GM18861 (cell line): ENCODE results near the gene RSRP1.

Experiments used
- ATAC-seq: cut with Tn5 transposase; IDR thresholded peaks from one replicate; pipeline ENCODE4 v1.9.1; 2021; ENCODE audit not compliant: unreplicated experiment

The RSRP1 gene

DNA sequence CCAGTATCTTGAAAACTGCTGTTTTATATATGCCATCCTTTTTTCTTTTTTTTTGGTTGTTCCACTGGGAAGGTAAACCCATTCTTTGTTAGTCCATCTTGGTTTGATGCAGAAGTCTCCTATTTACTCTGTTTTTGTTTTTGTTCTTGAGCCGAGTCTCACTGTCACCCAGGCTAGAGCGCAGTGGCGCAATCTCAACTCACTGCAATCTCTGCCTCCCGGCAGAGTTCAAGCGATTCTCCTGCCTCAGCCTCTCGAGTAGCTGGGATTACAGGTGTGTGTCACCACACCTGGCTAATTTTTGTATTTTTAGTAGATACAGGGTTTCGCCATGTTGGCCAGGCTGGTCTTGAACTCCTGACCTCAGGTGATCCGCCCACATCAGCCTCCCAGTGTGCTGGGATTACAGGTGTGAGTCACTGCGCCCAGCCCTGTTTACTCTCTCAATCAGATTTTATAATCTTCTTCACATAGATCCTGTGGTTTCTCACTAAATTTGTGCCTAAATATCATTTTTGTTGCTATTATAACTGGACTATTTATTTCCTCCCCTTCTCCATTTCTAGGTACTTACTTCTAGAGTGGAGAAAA is 27.5 kb downstream of the RSRP1 start:
- ATAC-seq = no peak

DNA sequence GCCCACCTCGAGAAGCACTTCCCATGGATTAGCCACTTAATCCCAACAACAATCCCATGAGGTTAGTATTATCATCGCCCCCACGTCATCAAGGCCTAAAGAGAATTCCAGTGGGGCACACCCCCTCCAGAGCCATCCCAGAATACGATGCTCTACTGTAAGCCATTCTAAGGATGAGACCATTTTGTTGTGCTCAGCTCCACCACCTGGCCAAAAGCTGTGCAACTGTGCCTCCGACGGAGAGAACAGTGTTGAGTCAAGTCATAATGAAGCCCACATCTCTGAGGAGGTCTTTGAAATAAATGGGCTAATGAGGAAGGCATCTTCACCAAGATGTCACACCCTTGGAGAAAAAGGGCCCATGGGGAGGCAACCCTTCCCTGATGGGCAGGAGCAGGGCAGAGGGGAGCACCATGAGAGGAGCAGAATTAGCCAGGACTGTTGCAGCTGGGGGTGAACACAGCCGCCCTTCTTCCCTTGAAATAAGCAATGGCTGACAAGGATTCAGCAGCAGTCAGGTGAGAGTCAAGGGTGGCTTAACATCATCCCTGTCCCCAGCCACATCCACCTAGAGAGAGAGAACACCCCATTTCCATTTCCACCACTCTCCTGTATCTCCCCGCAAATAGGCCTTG is 29.5 kb downstream of the RSRP1 start:
- ATAC-seq = no peak

DNA sequence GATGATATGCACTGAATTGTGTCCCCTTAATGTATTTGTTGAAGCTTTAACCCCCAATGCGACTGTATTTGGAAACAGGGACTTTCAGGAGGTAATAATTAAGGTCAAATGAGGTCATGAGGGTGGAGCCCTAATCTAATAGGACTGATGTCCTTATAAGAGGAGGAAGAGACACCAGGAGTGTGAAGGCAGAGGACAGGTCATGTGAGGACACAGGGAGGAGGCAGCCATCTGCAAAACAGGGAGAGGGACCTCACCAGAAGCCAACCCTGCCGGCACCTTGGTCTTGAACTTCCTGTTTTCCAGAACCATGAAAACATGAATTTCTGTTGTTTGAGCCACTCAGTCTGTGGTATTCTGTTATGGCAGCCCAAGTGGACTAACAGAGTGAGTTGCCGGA is 30.2 kb downstream of the RSRP1 start:
- ATAC-seq = no peak

DNA sequence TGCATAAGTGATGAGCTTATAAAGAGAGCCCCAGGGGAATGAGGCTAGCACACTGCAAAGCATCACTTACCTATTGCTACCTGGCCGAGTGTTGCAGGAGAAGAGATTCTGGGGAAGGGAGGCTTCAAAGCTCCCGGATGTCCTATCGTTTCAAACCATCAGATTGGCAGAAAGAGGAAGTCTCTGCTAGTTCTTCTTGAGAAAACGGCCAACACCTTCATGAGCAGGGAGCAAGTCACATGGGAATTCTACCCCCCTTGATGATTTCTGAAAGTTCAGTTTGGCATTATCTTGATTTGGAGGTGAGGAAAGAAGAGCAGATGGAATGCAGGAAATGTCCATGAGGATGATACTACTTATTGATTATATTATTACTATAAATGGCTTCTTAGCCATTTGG is 31.1 kb downstream of the RSRP1 start:
- ATAC-seq = no peak

DNA sequence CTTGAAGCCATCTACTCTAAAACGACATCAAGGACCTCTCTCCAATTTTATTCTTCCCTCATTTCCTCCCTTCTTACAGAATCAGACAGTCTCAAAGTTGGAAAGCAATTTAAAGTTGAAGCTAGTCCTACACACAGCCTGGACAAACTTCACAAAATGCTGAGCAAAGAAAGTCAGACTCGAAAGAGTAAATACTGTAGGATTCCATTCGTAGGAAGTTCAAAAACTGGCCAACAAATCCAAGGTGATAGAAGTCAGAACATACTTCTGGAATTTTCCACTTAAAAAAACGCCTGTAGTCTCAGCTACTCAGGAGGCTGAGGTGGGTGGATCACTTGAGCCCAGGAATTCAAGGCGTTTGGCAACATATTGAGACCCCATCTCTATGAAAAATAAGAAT is 34.5 kb downstream of the RSRP1 start:
- ATAC-seq = no peak

DNA sequence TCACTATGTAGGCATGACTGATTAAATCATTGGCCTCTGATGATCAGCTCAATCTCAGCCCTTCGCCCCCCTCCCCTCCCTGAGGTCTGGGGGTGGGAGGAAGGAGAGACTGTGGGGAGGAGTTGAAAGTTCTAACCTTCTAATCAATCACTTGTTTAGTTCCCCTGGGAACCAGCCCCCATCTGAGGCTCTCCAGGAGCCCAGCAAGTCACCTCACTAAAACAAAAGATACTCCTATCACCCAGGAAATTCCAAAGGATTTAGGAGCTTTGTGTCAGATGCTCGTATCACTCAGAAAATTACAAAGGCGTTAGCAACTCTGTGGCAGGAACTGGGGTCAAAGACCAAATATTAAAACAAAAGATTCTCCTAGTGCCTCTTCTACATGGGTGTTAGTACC is 36.5 kb downstream of the RSRP1 start:
- ATAC-seq = no peak

DNA sequence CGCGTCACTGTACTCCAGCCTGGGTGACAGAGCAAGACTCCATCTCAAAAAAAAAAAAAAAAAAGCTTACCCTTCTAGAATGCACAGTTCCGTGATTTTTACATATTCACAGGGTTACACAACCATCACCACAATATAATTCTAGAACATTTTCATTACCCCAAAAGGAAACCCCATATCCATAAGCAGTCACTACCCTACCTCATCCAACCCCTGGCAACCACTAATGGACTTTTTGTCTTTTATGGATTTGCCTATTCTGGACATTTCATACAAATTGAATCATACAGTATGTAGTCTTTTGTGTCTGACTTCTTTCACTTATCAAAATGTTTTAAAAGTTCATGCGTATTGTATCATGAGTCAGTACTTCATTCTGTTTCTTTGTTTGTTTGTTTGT is 37.7 kb downstream of the RSRP1 start:
- no peak for ATAC-seq

DNA sequence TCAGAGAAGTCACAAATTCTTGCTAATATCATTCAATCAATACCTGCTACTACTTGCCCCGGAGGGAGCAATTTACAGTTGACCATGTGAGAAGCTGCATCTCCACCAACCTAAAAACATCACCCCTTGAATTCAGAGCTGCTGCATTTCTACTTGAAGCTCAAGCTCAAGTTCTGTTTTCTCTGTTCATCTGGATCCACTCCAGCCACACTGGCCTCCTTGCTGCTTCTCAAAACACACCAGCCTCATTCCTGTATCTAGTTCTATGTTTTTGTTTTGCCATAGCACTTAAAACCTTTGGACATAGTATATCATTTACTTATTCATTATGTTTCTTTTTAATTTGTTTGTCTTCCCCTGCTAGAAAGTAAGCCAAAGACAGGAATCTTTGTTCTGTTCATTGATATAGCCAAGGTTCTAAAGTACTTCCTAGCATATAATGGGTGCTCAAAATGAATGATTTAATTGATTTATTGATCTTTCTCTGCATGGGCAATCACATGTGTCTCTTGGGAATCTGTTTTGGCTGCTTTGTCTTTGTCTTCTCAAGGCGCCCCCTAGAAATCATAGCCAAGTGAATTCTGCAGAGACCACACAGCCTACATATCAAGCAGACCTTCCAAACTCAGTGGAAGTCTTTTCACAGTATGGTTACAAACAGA is 38.6 kb downstream of the RSRP1 start:
- ATAC-seq = no peak

DNA sequence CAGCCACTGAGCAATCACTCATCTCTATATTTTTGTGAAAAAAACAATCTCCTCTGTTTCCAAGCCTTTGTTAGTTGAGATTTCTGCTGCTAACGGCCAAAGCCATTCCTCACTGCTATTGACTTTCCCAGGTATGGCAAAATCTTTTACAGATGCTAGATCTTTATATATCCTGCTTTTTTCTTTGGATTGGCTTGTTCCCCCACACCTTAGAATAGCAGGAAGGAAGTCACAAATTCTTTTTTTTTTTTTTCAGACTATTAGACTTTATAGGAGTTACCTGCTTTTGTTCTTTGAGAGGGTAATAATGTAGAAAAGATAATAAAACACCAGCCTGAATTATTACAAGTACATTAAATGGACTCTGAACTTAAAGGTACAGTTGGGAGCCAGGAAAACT is 39.2 kb downstream of the RSRP1 start:
- ATAC-seq = no peak

DNA sequence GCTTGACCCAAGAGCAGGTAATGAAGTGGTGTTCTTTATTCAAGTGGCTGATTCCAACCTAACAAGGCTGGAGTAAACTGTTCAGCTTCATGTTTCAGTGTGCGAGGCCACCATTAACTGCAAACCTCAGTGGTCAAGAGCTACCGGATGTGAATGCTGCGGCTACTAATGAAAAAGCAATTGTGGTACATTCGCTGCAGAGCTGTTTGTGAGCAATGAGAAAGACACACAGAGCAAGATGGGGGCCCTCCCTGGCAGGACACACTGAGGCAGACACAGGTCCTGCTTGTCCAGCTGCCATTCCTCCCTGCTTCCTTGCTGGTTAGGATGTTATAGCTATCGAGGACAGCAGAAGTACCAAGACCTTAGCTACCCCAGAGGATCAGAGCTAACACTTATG is 41.1 kb downstream of the RSRP1 start:
- no peak for ATAC-seq

DNA sequence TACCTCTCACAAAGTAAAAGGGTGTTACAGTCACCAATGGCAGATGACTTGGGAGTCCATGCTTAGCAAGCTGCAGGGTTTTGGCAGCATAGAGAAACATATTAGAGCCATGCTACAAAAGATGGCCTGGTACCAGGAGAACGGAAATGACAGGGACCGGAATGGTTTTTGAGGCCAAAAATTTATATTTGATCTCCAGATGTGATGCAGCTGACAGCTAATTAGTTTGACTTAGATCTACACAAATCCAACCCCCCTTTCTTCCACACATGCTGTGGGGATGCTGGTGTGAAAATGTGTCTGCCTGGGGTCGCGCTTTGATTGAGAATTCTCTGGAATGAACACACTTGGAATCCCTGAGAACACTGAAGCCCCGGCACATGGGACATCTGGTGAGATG is 41.5 kb downstream of the RSRP1 start:
- ATAC-seq = no peak

DNA sequence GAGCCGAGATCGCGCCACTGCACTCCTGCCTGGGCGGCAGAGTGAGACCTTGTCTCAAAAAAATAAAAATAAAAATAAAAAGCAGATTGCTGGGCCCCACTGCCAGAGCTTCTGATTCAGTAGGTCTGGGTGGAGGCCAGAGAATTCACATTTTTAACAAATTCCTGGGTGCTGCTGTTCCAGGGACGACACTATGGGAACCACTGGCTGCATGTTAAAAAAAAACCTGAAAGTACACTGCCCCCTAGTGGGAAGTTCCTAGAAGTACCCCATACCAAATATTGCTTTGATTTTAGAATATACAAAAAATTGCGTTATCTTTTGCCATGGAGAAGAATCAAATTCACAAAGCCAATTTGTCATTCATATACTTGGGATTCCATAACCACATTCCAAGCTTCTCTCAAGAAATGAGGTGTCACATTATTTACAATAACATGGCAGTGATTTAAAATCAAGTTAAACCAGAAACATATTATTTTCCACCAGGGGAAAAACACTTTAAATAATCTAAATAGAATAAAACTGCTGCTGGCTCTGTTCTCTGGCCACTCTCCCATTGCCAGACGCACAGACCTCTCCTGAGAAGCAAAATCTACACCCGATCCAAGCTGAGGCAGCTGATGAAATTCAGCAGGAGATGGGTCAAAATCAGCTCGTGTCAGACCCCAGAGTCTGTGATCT is 42.3 kb downstream of the RSRP1 start:
- no peak for ATAC-seq

DNA sequence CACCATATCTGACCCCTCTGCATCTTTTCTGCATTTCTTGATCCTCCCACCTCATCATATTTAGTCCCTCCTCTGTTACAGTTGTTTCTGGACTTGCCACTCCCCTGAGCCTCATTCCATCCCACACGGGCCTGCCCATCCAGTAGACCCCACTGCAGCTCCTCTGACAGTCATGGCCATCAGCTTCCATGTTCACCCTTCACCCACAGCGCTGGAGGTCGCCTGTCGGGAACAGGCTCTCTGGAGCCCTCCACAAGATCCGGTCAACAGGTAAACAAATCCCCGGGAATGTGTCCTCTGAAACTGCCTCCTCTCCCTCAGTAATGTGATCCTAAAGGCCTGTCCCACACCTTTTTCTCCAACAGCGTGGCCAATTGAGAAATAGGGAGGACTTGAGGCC is 46.2 kb downstream of the RSRP1 start:
- ATAC-seq = no peak

DNA sequence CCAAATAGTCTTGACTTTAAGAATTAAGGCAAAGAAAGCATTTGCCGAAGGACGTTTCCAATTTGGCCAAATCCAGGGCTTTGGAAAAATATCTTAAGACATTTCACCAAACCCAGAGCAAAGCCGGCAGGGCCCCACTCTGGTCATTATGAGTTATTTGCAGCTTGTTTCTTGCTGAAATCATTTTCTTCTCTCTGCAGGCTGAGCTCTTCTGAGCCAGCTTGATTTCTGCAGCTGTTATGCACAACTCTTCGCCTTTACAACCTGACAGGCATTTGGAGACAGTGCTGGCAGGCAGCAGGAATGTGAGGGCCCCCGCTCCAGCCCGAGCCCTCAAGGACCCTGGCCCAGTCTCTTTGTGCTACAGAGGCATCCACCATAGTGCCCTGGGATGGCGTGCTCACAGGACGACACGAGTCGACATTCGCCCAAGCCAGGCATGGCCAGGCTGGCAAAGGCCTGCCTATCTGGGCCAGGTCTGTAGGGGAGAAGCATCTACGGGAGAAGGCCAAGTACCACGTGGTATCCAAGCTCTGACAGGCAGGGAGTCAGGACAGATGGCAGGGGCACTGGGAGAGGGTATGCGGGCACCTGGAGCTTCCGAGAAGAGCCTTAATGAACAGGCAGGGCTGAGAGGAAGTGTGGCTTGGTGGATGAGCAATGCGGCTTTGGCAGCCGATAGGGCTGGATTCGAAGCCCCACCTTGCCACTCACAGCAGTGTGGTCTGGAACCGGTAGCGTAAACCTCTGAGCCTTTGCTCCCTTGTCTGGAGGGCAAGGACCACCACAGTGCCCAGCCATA is 47.2 kb downstream of the RSRP1 start:
- ATAC-seq = no peak

DNA sequence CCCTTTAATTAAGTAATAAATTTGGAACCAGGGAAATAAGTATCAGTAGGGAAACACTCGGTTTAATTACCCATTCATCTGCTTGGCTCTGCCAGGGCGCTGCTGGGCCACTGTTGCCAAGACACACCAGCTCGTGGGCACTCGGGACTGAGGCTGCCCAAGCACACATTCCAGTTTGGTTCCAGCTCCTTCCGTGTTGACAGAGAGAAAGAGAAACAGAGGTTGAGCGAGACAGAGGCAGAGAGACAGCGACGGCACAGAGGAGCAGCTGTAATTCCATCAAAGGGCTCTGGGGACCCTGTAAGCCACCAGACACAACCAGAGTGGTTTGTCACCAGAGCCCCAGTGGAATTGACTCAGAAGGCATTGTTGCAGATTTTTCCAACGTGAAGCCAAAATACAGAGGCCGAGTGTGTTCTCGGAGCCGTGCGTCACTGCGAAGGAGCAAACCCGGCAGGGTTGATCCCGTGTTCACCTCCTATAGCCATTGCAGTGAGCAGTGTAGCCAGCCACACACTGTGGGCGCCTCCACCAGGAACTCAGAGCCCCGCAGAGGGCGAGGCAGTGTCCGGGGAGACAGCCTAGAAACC is 48.5 kb downstream of the RSRP1 start:
- no peak for ATAC-seq

DNA sequence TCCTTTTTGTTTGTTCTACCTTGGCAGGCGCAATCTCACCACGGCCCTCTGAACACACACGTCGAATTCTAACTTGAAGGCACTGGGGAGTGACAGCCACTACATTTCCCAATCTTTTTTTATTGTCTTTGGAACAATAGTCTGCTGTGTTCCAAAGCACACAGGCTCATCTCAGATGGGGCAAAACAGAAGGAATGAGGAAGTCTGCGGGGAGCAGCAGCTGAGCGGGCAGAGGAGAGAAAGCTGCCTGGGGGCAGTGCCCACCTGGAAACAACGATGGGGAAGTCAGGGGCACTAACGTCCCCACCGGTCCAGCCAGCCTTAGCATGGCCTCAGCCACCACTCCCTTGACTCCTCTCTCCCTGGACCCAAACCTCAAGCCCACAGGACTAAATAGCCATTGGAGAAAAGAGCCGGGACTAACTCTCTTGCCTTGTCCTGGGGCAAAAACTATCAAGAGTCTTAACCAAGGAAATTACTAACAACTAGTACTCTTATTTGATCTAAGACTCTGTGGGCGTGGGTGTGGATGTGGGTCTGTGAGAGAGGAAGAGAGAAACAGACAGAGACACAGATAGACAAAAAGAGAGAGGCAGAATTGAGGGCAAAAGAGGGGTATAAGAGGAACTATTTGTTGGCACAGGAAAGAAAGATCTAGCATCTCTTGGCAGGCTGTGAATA is 49.1 kb downstream of the RSRP1 start:
- ATAC-seq = no peak

DNA sequence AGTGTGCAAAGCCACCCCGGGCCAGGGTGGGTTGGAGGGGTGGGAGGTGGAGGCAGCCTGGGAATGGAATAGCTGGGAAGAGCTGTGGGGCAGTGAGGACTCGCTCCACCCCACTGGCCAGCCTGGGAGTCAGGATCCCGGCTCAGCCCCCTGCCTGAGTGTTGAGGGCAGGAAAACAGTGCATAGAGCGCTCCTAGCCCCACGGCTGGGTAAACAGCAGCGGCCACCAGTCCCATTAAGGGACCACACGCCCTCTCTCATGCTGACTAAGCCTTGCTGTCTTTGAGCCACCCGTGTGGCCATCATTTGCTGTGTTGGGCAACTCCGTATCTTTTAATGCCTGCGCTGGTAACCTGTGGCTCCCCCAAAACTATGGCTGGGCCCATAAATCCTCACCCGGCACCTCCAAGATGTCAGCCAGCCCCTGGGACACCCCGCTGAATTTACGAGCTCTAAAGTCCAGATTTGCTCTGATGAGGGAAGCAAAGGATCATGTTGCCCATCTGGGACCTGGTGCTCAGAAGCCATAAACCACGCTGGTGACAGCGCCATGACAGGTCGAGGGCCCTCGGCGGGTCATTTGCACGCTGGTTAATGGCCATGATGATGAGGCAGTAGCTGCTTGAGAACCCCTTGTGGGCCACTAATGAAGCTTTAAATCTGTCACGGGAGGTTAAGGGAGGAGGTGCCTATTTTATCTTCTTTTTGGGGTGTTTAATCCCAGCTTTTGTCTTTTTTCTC is 49.8 kb downstream of the RSRP1 start:
- no peak for ATAC-seq

DNA sequence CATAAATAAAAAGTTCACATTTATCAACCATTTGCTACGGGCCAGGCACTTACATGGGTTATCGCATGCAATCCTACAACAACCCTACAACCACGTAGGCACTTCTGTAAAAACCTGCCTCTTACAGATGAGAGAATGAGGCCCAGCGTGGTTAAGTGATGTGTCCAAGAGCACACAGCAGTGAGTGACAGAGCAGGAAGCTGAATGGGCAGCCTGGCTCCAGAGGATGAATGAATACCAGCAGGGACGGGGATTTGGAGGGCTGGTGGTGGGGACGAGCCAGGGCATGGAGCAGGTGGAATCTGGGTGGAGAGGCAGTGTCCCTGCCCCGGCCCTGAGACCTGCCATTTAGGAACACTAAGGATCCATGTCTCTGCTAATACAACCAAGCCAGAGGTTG is 50.4 kb downstream of the RSRP1 start:
- no peak for ATAC-seq

DNA sequence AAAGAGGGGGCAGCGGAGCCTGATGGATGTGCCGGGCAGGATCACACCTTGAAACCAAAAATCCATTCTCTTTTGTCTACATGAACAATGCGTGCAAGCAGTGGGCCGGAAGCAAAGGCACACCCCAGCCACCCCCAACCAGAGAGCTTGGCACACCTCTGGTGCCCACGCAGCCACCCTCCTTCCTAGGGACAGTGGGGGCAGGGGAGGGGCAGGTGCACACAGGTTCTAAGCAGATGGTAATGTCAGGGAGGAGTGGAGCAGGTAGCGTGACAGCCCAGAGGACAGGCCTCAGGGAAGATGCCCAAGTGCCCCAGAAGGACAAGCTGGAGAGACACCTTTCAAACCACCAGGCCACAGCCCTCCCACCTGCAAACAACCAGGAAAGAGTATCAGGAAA is 51.4 kb downstream of the RSRP1 start:
- no peak for ATAC-seq

DNA sequence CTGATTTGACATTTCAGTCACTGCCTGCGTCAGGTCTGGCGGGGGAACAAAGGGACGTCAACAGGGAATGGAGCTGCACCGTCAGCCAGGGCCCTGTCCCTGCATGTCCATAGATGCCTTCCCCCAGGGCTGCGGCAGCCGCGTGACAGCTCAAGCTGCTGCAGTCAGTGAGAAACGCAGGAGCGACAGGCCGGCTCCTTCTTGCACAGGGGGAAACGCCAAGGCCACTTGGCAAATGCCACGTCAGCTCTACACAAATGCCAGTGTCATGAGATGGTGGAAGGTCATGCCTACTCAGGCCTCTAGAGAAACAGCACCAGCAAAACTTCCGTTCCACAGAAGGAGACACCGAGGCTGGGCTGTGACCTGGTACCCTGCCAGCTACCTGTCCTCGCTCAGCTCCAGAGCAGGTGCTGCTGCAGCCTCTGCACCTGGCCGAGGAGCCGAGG is 52.7 kb downstream of the RSRP1 start:
- no peak for ATAC-seq
